H1 (cell line): ENCODE data around the gene MRM2. TPM values are rescaled to one million over a fixed set of nuclear protein-coding genes. Genes with fewer than 3 reads are reported as not detected.

Experiments
- CTCF ChIA-PET: fragments of 300-600 bp; sonication (Branson Sonifier 250); formaldehyde crosslinking; loops from one replicate; lab custom pipeline; 2021; ENCODE audit not compliant: partially characterized antibody; lab: Charles Lee
- POLR2A ChIA-PET: fragments of 300-600 bp; sonication (Branson Sonifier 250); formaldehyde crosslinking; loops from one replicate; lab custom pipeline; 2021; ENCODE audit warnings: inconsistent platforms; ENCODE audit not compliant: partially characterized antibody; lab: Charles Lee
- DNase-seq, 2 experiments: peaks; one replicate each; pipeline versions ENCODE4 v3.0.0 to v3.0.0-alpha.2; 2010 to 2022; ENCODE audit warnings: low spot score in 2 of 2, low read depth in 1 of 2, mixed read lengths in 1 of 2
- FAIRE-seq: peaks from 2 replicates; lab custom pipeline; 2011; peaks lifted over from hg19 to GRCh38; lab: Jason Lieb, UNC
- H2AFZ ChIP-seq: 2 replicates; pipeline ENCODE4 v1.8.1; 2012; ENCODE audit warnings: low read length, inconsistent platforms
- H2AK5ac ChIP-seq: 2 replicates; pipeline ENCODE4 v1.6.1; 2013; ENCODE audit warnings: low read depth, low read length
- H2BK120ac ChIP-seq: replicated peaks from 2 replicates; pipeline ENCODE3; 2013; ENCODE audit warnings: low read depth, low read length, inconsistent platforms
- H2BK12ac ChIP-seq: 2 replicates; pipeline ENCODE4 v1.6.1; 2013; ENCODE audit warnings: low read depth, low read length
- H2BK15ac ChIP-seq: 2 replicates; pipeline ENCODE4 v1.6.1; 2013; ENCODE audit warnings: low read length
- H2BK20ac ChIP-seq: 2 replicates; pipeline ENCODE4 v1.6.1; 2013; ENCODE audit warnings: low read length
- H2BK5ac ChIP-seq: 2 replicates; pipeline ENCODE4 v1.6.1; 2013; ENCODE audit warnings: low read depth, low read length
- H3K14ac ChIP-seq: 2 replicates; pipeline ENCODE4 v1.6.1; 2013; ENCODE audit warnings: inconsistent platforms; ENCODE audit not compliant: insufficient read length
- H3K18ac ChIP-seq: 2 replicates; pipeline ENCODE4 v1.6.1; 2013; ENCODE audit warnings: low read length; ENCODE audit errors: extremely low read depth
- H3K23ac ChIP-seq: 2 replicates; pipeline ENCODE4 v1.6.1; 2013; ENCODE audit warnings: inconsistent platforms; ENCODE audit not compliant: insufficient read length
- H3K23me2 ChIP-seq: 2 replicates; pipeline ENCODE4 v1.6.1; 2013; ENCODE audit warnings: low read depth, low read length
- H3K27ac ChIP-seq: 2 replicates; pipeline ENCODE4 v1.6.1; 2011; ENCODE audit warnings: low read depth, low read length, inconsistent platforms
- H3K27me3 ChIP-seq, 4 experiments: replicated peaks in 1 of 4; 1 replicate in 1 of 4; 2 replicates in 3 of 4; pipeline versions ENCODE4 v1.6.1 to v1.8.1; 2011 to 2013; ENCODE audit warnings: low read length in 3 of 4, mild to moderate bottlenecking in 3 of 4, inconsistent platforms in 2 of 4, mixed read lengths in 2 of 4, moderate library complexity in 1 of 4; ENCODE audit not compliant: control insufficient read depth in 3 of 4, insufficient read depth in 3 of 4; ENCODE audit errors: extremely low read depth in 1 of 4
- H3K36me3 ChIP-seq, 4 experiments: 2 replicates each; pipeline versions ENCODE4 v1.6.1 to v1.8.1; 2011 to 2013; ENCODE audit warnings: mild to moderate bottlenecking in 4 of 4, low read length in 3 of 4, moderate library complexity in 2 of 4, control low read depth in 1 of 4, inconsistent platforms in 1 of 4; ENCODE audit not compliant: insufficient read depth in 4 of 4, control insufficient read depth in 2 of 4
- H3K4ac ChIP-seq: replicated peaks from 2 replicates; pipeline ENCODE3; 2013; ENCODE audit warnings: low read length, low read depth, mixed read lengths, inconsistent platforms; ENCODE audit not compliant: insufficient read length
- H3K4me1 ChIP-seq, 4 experiments: replicated peaks in 1 of 4; 1 replicate in 1 of 4; 2 replicates in 3 of 4; pipeline versions ENCODE4 v1.6.1 to v1.8.1; 2011 to 2013; ENCODE audit warnings: low read length in 3 of 4, inconsistent platforms in 2 of 4, mixed read lengths in 1 of 4; ENCODE audit not compliant: insufficient read depth in 4 of 4, control insufficient read depth in 3 of 4
- H3K4me2 ChIP-seq, 2 experiments: 2 replicates each; pipeline versions ENCODE4 v1.6.1 to v1.8.1; 2011 to 2013; ENCODE audit warnings: low read depth in 2 of 2, low read length in 2 of 2, control low read depth in 1 of 2, inconsistent platforms in 1 of 2, mild to moderate bottlenecking in 1 of 2; ENCODE audit not compliant: insufficient read depth in 1 of 2
- H3K4me3 ChIP-seq, 4 experiments: fragments of 200-600, 300-600 bp in 1 of 4; sonication (generic), shearing (Covaris generic), sonication (Bioruptor Twin) in 1 of 4; 2 replicates each; pipeline versions ENCODE4 v1.5.1 to v1.8.1; 2011 to 2016; ENCODE audit warnings: low read length in 4 of 4, low read depth in 3 of 4, control low read depth in 2 of 4, inconsistent platforms in 2 of 4, mild to moderate bottlenecking in 2 of 4, mixed read lengths in 1 of 4, moderate library complexity in 1 of 4; ENCODE audit not compliant: insufficient read depth in 2 of 4; ENCODE audit errors: extremely low read depth in 1 of 4
- H3K56ac ChIP-seq: replicated peaks from 2 replicates; pipeline ENCODE3; 2013; ENCODE audit warnings: low read depth, mild to moderate bottlenecking, mixed read lengths, low read length, inconsistent platforms; ENCODE audit not compliant: insufficient read length
- H3K79me1 ChIP-seq: 2 replicates; pipeline ENCODE4 v1.6.1; 2013; ENCODE audit warnings: low read depth, low read length, control low read depth
- H3K79me2 ChIP-seq, 2 experiments: 2 replicates each; pipeline versions ENCODE4 v1.6.1 to v1.8.1; 2012 to 2013; ENCODE audit warnings: low read length in 2 of 2, mild to moderate bottlenecking in 2 of 2, inconsistent platforms in 1 of 2; ENCODE audit not compliant: insufficient read depth in 2 of 2, control insufficient read depth in 1 of 2
- H3K9ac ChIP-seq, 4 experiments: replicated peaks in 1 of 4; 1 replicate in 1 of 4; 2 replicates in 3 of 4; pipeline versions ENCODE4 v1.6.1 to v1.8.1; 2011 to 2013; ENCODE audit warnings: low read depth in 3 of 4, low read length in 3 of 4, control low read depth in 2 of 4, mild to moderate bottlenecking in 2 of 4, moderate library complexity in 2 of 4, inconsistent platforms in 1 of 4; ENCODE audit errors: extremely low read depth in 1 of 4
- H3K9me3 ChIP-seq, 2 experiments: 2 replicates each; pipeline versions ENCODE4 v1.6.1 to v1.8.1; 2012 to 2013; ENCODE audit warnings: mild to moderate bottlenecking in 2 of 2, moderate library complexity in 2 of 2, control low read depth in 1 of 2, inconsistent platforms in 1 of 2, low read depth in 1 of 2, low read length in 1 of 2, mixed read lengths in 1 of 2; ENCODE audit not compliant: insufficient read depth in 2 of 2
- H4K20me1 ChIP-seq, 2 experiments: replicated peaks in 1 of 2; 2 replicates each; pipeline versions ENCODE3 to v1.8.1; 2011 to 2013; ENCODE audit warnings: inconsistent platforms in 2 of 2, low read length in 2 of 2, mild to moderate bottlenecking in 1 of 2; ENCODE audit not compliant: insufficient read depth in 2 of 2, control insufficient read depth in 1 of 2
- H4K5ac ChIP-seq: 2 replicates; pipeline ENCODE4 v1.6.1; 2013; ENCODE audit warnings: low read length, low read depth, mixed read lengths, inconsistent platforms; ENCODE audit not compliant: insufficient read length
- H4K8ac ChIP-seq: 2 replicates; pipeline ENCODE4 v1.8.0; 2013; ENCODE audit warnings: mild to moderate bottlenecking, moderate library complexity, low read length, inconsistent platforms; ENCODE audit not compliant: insufficient read depth; ENCODE audit errors: extremely low read depth
- H4K91ac ChIP-seq: replicated peaks from 2 replicates; pipeline ENCODE3; 2013; ENCODE audit warnings: low read length, mixed read lengths, inconsistent platforms; ENCODE audit not compliant: insufficient read length
- BRCA1 ChIP-seq: IDR thresholded peaks from 2 replicates; pipeline ENCODE4 v1.6.1; 2012; ENCODE audit warnings: low read depth, low read length, improper control_type of control experiment
- CREB1 ChIP-seq: IDR thresholded peaks from 2 replicates; pipeline ENCODE4 v1.6.1; 2012; ENCODE audit warnings: inconsistent platforms
- EZH2 ChIP-seq: fragments of 200-600 bp; sonication (generic); IDR thresholded peaks from 2 replicates; pipeline ENCODE4 v1.7.1; 2012; ENCODE audit warnings: low read depth, mild to moderate bottlenecking, moderate library complexity, low read length, inconsistent platforms; ENCODE audit not compliant: severe bottlenecking
- GABPA ChIP-seq: IDR thresholded peaks from 2 replicates; pipeline ENCODE4 v1.6.1; 2011; ENCODE audit warnings: mild to moderate bottlenecking, low read length, moderate library complexity, borderline replicate concordance; ENCODE audit not compliant: insufficient read depth
- HDAC6 ChIP-seq: IDR thresholded peaks from one replicate; pipeline ENCODE4 v1.7.1; 2012; ENCODE audit warnings: low read depth, mild to moderate bottlenecking, inconsistent platforms, low read length, moderate library complexity
- JUND ChIP-seq: IDR thresholded peaks from 2 replicates; pipeline ENCODE4 v1.6.1; 2011; ENCODE audit warnings: mild to moderate bottlenecking, improper control_type of control experiment, low read length
- POLR2AphosphoS5 ChIP-seq: IDR thresholded peaks from 2 replicates; pipeline ENCODE4 v1.6.1; 2011; ENCODE audit warnings: low read depth, low read length
- RBBP5 ChIP-seq: IDR thresholded peaks from 2 replicates; pipeline ENCODE4 v1.7.1; 2012; ENCODE audit warnings: low read depth, mild to moderate bottlenecking, inconsistent platforms, low read length, moderate library complexity, borderline replicate concordance
- SIX5 ChIP-seq: IDR thresholded peaks from 2 replicates; pipeline ENCODE4 v1.6.1; 2011; ENCODE audit warnings: mild to moderate bottlenecking, low read depth, low read length
- SP2 ChIP-seq: IDR thresholded peaks from 2 replicates; pipeline ENCODE4 v1.6.1; 2012; ENCODE audit warnings: mild to moderate bottlenecking, low read length, inconsistent platforms
- SUZ12 ChIP-seq: fragments of 200-600 bp; sonication (generic); IDR thresholded peaks from 2 replicates; pipeline ENCODE4 v1.6.1; 2012; ENCODE audit warnings: mild to moderate bottlenecking, inconsistent platforms, low read length, moderate library complexity, mixed read lengths
- TEAD4 ChIP-seq: IDR thresholded peaks from 2 replicates; pipeline ENCODE4 v1.6.1; 2012; ENCODE audit warnings: low read depth, low read length, inconsistent platforms, mixed read lengths
- YY1 ChIP-seq: IDR thresholded peaks from 2 replicates; pipeline ENCODE4 v1.6.1; 2011; ENCODE audit warnings: low read depth, mild to moderate bottlenecking, low read length
- WGBS, 2 experiments: shearing (Covaris generic) in 1 of 2; methylation state at CpG; one replicate each; pipeline versions ENCODE4 v1.1.6 to v1.1.7; 2013 to 2015; ENCODE audit warnings: low lambda C conversion rate in 2 of 2, mixed read lengths in 2 of 2, inconsistent platforms in 1 of 2, low coverage in 1 of 2, missing lambda C conversion rate in 1 of 2; ENCODE audit not compliant: insufficient replicate concordance in 2 of 2, insufficient coverage in 1 of 2, insufficient read length in 1 of 2; ENCODE audit errors: extremely low coverage in 1 of 2, missing lambda C conversion rate in 1 of 2; 5-methylcytosine and 5-hydroxymethylcytosine counted together
- polyA plus RNA-seq, 7 experiments: library from polyadenylated mRNA; depleted of rRNA in 3 of 7; stranded (reverse) in 5 of 7; unstranded in 2 of 7; fragments of >200 nt in 5 of 7; fragments of 200-250 nt in 2 of 7; gene quantifications; 1 replicate in 5 of 7; 2 replicates in 1 of 7; 4 replicates in 1 of 7; pipeline versions ENCODE4 v1.2.1 to v1.2.3, GENCODE V29; 2011 to 2013; ENCODE audit warnings: missing spikeins in 2 of 7, mixed read lengths in 2 of 7
- total RNA-seq: library from RNA; stranded (reverse); fragmentation: NEBNext Ultra II Directional; extraction: Animal tissue kit (Norgen Biotek cat#: 25700); gene quantifications from 2 replicates; pipeline ENCODE4 v1.2.1, GENCODE V29; 2021
- TF ChIP-seq, protein P1 (sequence below): IDR thresholded peaks from 2 replicates; pipeline ENCODE4 v1.6.1; 2011; ENCODE audit warnings: low read length, improper control_type of control experiment

The MRM2 gene
- total and polyA plus RNA-seq, 2 of the 8 experiments (the other 6 are each of a cell fraction or from before 2014, with no cell fraction given), result 17.2 to 38.6 TPM

GRCh38 chr7:2214636-2215035, 27.4 kb downstream of the MRM2 start:
- no peak overlapping the region for H3K9ac ChIP-seq
- H4K5ac ChIP-seq, result no peak overlapping the region
- peaks cover 3 to 34% of the 10 kb centered on the region in 2 experiments for H4K20me1 ChIP-seq
- ChIA-PET CTCF (interaction anchor here (0.9 kb wide), 1 partner anchor 26 kb away, joined by 4 read pairs; no protein-coding TSS in a partner anchor), POLR2A (no interaction called here)
- H4K91ac ChIP-seq, result no peak overlapping the region
- H3K36me3 ChIP-seq, result peaks cover 18 to 58% (median 48%) of the 10 kb centered on the region in 4 experiments; a peak in 7 of 8 replicates
- H3K79me2 ChIP-seq, result no peaks in the 10 kb centered on the region
- no peaks in the 10 kb centered on the region for H3K23me2 ChIP-seq
- H3K79me1 ChIP-seq, result no peaks in the 10 kb centered on the region; the same call in 1 of the 2 replicates
- no peak overlapping the region for H3K14ac ChIP-seq
- no peaks in the 10 kb centered on the region for H3K4me1 ChIP-seq
- H3K4me3 ChIP-seq, result no peak overlapping the region
- H3K56ac ChIP-seq, result no peak overlapping the region
- H2BK5ac ChIP-seq, result no peak overlapping the region
- DNase-seq, result no peak
- H2BK20ac ChIP-seq, result no peak overlapping the region
- H3K27ac ChIP-seq, result no peak overlapping the region
- H2BK120ac ChIP-seq, result no peak overlapping the region
- no peak for FAIRE-seq
- no peak overlapping the region for H2AK5ac ChIP-seq
- H3K23ac ChIP-seq, result no peak overlapping the region
- H3K27me3 ChIP-seq, result no peaks in the 10 kb centered on the region
- H3K4me2 ChIP-seq, result no peak overlapping the region
- H2BK12ac ChIP-seq, result no peak overlapping the region
- H3K4ac ChIP-seq, result no peak overlapping the region
- H2AFZ ChIP-seq, result no peak overlapping the region
- H2BK15ac ChIP-seq, result no peak overlapping the region
- no peak overlapping the region for H4K8ac ChIP-seq
- 89% methylated on average over 9 of the region's 9 CpGs; no CpG with 5 or more reads in 1 of the 2 experiments for WGBS, 2 experiments
- H3K9me3 ChIP-seq, result no peaks in the 10 kb centered on the region
- no peak overlapping the region for H3K18ac ChIP-seq
- TF ChIP-seq EZH2 (no peak), RBBP5 (no peak), YY1 (no peak), TEAD4 (no peak), SUZ12 (no peak), SP2 (no peak), CREB1 (no peak), POLR2AphosphoS5 (no peak), SIX5 (no peak), GABPA (no peak), HDAC6 (no peak), JUND (no peak), BRCA1 (no peak)
- TF ChIP-seq, protein P1, sequence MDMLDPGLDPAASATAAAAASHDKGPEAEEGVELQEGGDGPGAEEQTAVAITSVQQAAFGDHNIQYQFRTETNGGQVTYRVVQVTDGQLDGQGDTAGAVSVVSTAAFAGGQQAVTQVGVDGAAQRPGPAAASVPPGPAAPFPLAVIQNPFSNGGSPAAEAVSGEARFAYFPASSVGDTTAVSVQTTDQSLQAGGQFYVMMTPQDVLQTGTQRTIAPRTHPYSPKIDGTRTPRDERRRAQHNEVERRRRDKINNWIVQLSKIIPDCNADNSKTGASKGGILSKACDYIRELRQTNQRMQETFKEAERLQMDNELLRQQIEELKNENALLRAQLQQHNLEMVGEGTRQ, result no peak
